Activated CD4-positive, alpha-beta T cell treated with anti-CD3 and anti-CD28 coated beads, Interleukin-2, amount 10 ng/mL, durations not matched to agents 24 days and 14 days (primary cell): ENCODE measurements around the gene CTDNEP1. TPM values are rescaled to one million over a fixed set of nuclear protein-coding genes. Genes with fewer than 3 reads are reported as not detected.

ENCODE experiments used
- DNase-seq: peaks from one replicate; pipeline ENCODE4 v3.0.0; 2022
- H3K27ac Mint-ChIP-seq: one replicate; pipeline ENCODE4 v1.8.0; 2022; ENCODE audit warnings: mild to moderate bottlenecking, mixed read lengths
- H3K27me3 Mint-ChIP-seq: one replicate; pipeline ENCODE4 v1.8.0; 2022; ENCODE audit warnings: mixed read lengths
- H3K36me3 Mint-ChIP-seq: one replicate; pipeline ENCODE4 v1.8.0; 2022; ENCODE audit warnings: low read depth, mild to moderate bottlenecking, mixed read lengths
- H3K4me1 Mint-ChIP-seq: one replicate; pipeline ENCODE4 v1.8.0; 2021; ENCODE audit warnings: mixed read lengths
- H3K4me3 Mint-ChIP-seq: one replicate; pipeline ENCODE4 v1.8.0; 2022; ENCODE audit warnings: mild to moderate bottlenecking, moderate library complexity, mixed read lengths
- H3K9me3 Mint-ChIP-seq: one replicate; pipeline ENCODE4 v1.8.0; 2021; ENCODE audit warnings: mixed read lengths
- intact Hi-C: fragments of 100-400 bp; cut with micrococcal nuclease; formaldehyde crosslinking; loops from one replicate; pipeline ENCODE4 v1.15.1; 2023
- total RNA-seq: library from RNA; stranded (reverse); gene quantifications from 2 replicates; pipeline ENCODE4 v1.2.3, GENCODE V29; 2022

Gene CTDNEP1
- total RNA-seq, 1 donor from 2014 or later: 188 TPM

DNA sequence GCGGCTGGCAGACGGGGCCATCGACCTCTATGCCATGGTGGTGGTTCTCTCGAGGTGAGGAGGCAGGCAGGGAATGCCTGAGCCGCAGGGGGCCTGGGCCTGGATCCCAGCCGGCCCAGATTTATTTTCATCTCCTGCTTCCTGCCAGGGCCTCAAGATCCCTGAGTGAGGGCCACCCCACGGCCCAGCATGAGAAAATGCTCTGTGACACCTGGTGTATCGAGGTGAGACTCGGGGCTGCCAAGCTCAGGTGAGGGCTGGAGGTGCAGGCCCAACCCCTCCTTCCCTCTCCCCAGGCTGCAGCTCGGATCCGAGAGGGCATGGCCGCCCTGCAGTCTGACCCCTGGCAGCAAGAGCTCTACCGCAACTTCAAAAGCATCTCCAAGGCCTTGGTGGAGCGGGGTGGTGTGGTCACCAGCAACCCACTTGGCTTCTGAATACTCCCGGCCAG is 26.8 kb downstream of the CTDNEP1 start:
- no peaks in the 10 kb centered on the region for H3K27me3 Mint-ChIP-seq
- H3K4me3 Mint-ChIP-seq: no peak overlapping the region
- no peaks in the 10 kb centered on the region for H3K9me3 Mint-ChIP-seq
- no peak for DNase-seq
- H3K27ac Mint-ChIP-seq: no peak overlapping the region
- H3K36me3 Mint-ChIP-seq: peaks cover 49% of the 10 kb centered on the region
- intact Hi-C loops: no loop called here
- peaks cover 23% of the 10 kb centered on the region for H3K4me1 Mint-ChIP-seq

GRCh38 chr17:7224110-7224509 is 27.4 kb downstream of the CTDNEP1 start:
- intact Hi-C loops: no loop called here
- H3K27me3 Mint-ChIP-seq: no peaks in the 10 kb centered on the region
- no peak overlapping the region for H3K27ac Mint-ChIP-seq
- no peak overlapping the region for H3K4me3 Mint-ChIP-seq
- no peak for DNase-seq
- peaks cover 28% of the 10 kb centered on the region for H3K4me1 Mint-ChIP-seq
- H3K36me3 Mint-ChIP-seq: peaks cover 44% of the 10 kb centered on the region
- no peaks in the 10 kb centered on the region for H3K9me3 Mint-ChIP-seq

DNA sequence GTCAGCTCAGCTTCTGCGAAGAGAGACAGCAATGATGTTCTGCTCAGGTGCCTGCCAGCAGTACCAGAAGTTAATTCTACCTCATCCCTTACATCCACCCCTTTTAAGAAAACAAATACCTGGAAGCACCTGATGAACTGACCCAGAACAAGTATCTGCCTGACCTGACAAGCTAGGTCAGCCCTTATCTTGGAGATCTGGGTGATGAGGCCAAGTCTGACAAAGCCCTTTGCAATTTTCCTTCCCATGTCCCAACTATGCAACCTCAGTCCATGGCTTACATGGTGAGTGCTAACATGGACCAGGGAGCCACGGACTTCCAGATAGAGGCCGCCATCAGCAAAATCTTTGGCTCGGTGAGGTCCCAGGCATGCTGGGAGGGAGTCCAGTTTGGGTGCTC is 28.2 kb downstream of the CTDNEP1 start:
- Mint-ChIP-seq H3K4me1 (peaks cover 32% of the 10 kb centered on the region), H3K4me3 (no peak overlapping the region), H3K27me3 (no peaks in the 10 kb centered on the region), H3K9me3 (no peaks in the 10 kb centered on the region), H3K36me3 (peaks cover 40% of the 10 kb centered on the region), H3K27ac (no peak overlapping the region)
- intact Hi-C loops: no loop called here
- DNase-seq: no peak

DNA sequence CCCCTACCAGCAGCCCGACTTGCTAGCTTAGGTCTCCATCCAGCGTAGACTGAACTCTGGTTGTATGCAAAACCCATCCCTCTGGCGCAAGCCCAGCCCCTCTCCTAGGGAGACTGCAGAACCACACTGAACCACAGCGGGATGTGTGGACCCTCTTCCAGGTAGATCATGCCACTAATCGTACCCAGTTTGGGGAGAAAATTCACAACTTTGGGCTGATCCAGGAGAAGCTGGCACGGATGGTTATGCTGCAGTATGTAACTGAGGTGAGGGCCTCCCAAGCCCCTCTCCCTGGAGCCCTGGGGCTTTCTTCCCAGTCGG is 28.6 kb downstream of the CTDNEP1 start:
- Mint-ChIP-seq H3K9me3 (no peaks in the 10 kb centered on the region), H3K36me3 (peaks cover 36% of the 10 kb centered on the region), H3K4me3 (no peak overlapping the region), H3K4me1 (peaks cover 31% of the 10 kb centered on the region), H3K27me3 (no peaks in the 10 kb centered on the region), H3K27ac (no peak overlapping the region)
- intact Hi-C loops: no loop called here
- DNase-seq: no peak

- Mint-ChIP-seq H3K36me3 (peaks cover 34% of the 10 kb centered on the region), H3K9me3 (no peaks in the 10 kb centered on the region), H3K4me1 (peaks cover 33% of the 10 kb centered on the region), H3K27ac (no peak overlapping the region), H3K27me3 (no peaks in the 10 kb centered on the region), H3K4me3 (no peak overlapping the region)
- intact Hi-C loops: no loop called here
- no peak for DNase-seq
Measured at GRCh38 chr17:7222093-7222971, 29.2 kb downstream of the CTDNEP1 start.

DNA sequence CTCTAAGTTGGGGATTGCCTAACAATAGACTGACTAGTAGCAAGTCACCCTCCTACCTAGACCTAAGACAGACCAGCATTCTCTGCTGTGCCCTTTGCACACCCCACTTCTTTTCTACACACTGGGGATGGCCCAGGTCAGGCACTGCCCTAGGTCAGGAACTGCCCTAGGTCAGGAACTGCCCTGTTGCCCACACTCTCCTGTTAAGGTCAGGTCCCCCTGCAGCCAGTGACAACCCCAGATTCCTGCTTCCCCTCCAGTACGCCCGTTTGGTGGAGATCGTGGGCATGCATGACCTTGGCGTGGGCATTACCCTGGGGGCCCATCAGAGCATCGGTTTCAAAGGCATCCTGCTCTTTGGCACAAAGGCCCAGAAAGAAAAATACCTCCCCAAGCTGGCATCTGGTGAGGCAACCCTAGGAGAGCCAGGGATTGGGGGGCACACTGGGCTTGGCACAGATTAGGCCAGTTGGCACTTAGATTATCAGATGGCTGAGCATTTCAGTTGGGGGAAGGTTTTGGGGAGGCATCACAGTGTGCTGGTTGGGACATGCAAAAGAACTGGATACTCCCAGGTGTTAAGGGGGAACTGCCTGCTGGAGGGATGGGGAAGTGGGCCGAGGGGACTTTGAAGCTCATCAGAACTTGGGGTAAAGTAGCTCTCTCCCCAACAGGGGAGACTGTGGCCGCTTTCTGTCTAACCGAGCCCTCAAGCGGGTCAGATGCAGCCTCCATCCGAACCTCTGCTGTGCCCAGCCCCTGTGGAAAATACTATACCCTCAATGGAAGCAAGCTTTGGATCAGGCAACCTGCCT is 30.0 kb downstream of the CTDNEP1 start:
- no peak for DNase-seq
- Mint-ChIP-seq H3K27me3 (no peaks in the 10 kb centered on the region), H3K4me3 (peak overlapping the region; percentile 98), H3K4me1 (peaks cover 37% of the 10 kb centered on the region), H3K9me3 (no peaks in the 10 kb centered on the region), H3K27ac (no peak overlapping the region), H3K36me3 (peaks cover 29% of the 10 kb centered on the region)
- intact Hi-C loops: loop anchor here (2.0 kb wide), 1 partner anchor 75 kb away; no protein-coding TSS in a partner anchor

DNA sequence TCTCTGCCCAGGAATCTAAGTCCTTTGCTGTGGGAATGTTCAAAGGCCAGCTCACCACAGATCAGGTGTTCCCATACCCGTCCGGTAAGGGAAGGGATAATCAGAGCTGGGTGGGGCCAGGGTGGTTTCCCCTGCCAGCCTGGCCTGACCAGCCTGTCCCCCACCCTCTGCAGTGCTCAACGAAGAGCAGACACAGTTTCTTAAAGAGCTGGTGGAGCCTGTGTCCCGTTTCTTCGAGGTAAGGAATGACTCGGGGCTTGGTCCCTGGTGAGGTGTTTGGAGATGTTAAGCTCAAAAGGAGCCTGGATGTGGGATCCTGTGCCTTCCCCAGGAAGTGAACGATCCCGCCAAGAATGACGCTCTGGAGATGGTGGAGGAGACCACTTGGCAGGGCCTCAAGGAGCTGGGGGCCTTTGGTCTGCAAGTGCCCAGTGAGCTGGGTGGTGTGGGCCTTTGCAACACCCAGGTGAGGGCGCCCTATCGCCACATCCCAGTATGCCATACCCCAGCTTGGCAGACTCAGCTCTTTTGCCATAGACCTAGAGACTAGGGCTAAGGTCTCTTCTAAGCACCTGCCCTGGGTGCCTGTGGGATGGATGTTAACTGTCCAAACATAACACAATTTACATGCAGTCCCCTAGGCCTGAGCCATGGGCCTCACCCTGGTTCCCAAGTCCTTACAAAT is 30.8 kb downstream of the CTDNEP1 start:
- Mint-ChIP-seq H3K4me1 (peaks cover 44% of the 10 kb centered on the region), H3K4me3 (peak overlapping the region; percentile 98), H3K27me3 (no peaks in the 10 kb centered on the region), H3K9me3 (no peaks in the 10 kb centered on the region), H3K27ac (peak overlapping the region; percentile 91), H3K36me3 (peaks cover 26% of the 10 kb centered on the region)
- intact Hi-C loops: loop anchor here (2.0 kb wide), 1 partner anchor 76 kb away; no protein-coding TSS in a partner anchor
- peak; percentile 87 for DNase-seq

DNA sequence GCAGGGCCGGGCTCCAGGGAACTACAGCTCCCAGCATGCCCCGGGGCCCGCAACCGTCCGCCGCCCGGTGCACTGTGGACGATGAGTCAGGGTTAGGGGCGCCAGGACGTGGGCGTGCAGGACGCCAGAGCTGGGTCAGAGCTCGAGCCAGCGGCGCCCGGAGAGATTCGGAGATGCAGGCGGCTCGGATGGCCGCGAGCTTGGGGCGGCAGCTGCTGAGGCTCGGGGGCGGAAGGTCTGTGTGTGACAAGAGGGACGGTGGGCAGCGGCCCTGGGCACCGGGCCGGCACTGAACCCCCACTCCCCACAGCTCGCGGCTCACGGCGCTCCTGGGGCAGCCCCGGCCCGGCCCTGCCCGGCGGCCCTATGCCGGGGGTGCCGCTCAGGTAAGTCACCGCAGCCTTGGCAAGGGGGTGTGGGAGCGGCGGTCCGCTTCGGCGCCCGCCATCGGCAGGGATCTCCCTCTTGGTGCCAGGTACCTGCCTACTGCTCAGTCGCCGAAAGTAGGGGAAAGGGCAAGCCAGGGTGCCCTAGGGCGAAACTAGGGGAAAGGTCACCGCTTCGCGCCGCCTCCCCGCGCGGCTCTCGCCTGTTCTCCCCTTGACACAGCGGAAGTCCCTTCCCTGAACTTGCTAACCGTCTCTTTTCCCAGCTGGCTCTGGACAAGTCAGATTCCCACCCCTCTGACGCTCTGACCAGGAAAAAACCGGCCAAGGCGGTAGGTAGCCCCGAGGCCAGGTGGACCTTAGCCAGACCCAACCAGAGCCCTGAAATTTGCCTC is 31.5 kb downstream of the CTDNEP1 start, which contains the start of the genes ACADVL and DLG4:
ACADVL (plus strand) TSS at position 127 of the 781 bp plus-strand sequence; CDS start at position 174, 47 bp downstream.
DLG4 (minus strand) TSS at position 25 of the 781 bp plus-strand sequence.
- Mint-ChIP-seq H3K27me3 (no peaks in the 10 kb centered on the region), H3K9me3 (no peaks in the 10 kb centered on the region), H3K27ac (peak within 1 kb of the TSS; percentile 97), H3K4me3 (peak within 1 kb of the TSS; percentile 98), H3K4me1 (peaks cover 50% of the 10 kb centered on the region), H3K36me3 (peaks cover 23% of the 10 kb centered on the region)
- intact Hi-C loops: loop anchor here (1.0 to 5.0 kb wide), 3 partner anchors 14 to 217 kb away; partner anchors contain the start of genes DVL2, FGF11 and TMEM102
- DNase-seq: peak; percentile 93

DNA sequence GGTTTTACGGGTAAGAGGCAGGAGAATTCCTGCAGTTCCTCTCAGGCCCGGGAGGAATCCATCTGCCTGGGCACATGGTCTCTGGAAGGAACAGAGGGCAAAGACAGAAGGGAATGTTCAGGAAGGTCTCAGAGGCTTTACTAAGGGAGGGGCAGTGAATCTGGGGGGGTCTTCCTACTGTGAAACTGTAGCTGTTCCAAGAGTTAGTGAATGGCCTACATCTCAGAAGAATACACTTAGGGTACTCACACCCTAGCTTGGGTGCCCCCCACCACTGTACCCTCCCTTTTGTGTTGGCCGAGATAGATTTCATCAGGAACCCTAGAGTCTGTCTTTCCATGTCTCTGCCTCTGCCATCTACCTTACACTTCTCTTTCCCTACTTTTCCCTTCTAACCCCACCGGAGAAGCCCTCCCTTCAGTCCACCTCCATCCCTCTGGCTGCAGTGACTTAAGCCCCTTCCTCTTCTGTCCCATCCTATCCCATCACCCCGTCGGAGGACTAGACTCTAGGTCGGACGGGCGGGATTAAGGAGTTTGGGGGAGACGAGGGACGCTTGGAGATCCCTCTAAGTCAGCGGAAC is 32.2 kb downstream of the CTDNEP1 start:
- intact Hi-C loops: loop anchor here (1.0 to 5.0 kb wide), 2 partner anchors 15 to 218 kb away; partner anchors contain the start of genes DVL2, FGF11 and TMEM102
- no peaks in the 10 kb centered on the region for H3K9me3 Mint-ChIP-seq

GRCh38 chr17:7218758-7219157 is 32.8 kb downstream of the CTDNEP1 start:
- intact Hi-C loops: loop anchor here (1.0 to 5.0 kb wide), 2 partner anchors 16 to 219 kb away; partner anchors contain the start of genes DVL2, FGF11 and TMEM102
- Mint-ChIP-seq H3K4me1 (peaks cover 62% of the 10 kb centered on the region), H3K4me3 (peak overlapping the region; percentile 98), H3K9me3 (no peaks in the 10 kb centered on the region), H3K27me3 (peaks cover 2% of the 10 kb centered on the region), H3K36me3 (peaks cover 18% of the 10 kb centered on the region), H3K27ac (peak overlapping the region; percentile 71)
- DNase-seq: no peak

More for the DNA sequence above, 32.2 kb downstream of the CTDNEP1 start:
- peaks cover 21% of the 10 kb centered on the region for H3K36me3 Mint-ChIP-seq
- DNase-seq: no peak
- peaks cover 2% of the 10 kb centered on the region for H3K27me3 Mint-ChIP-seq
- peak overlapping the region; percentile 98 for H3K4me3 Mint-ChIP-seq
- H3K27ac Mint-ChIP-seq: peak overlapping the region; percentile 97
- peaks cover 57% of the 10 kb centered on the region for H3K4me1 Mint-ChIP-seq

GRCh38 chr17:7218166-7218565 is 33.4 kb downstream of the CTDNEP1 start:
- peak; percentile 63 for DNase-seq
- Mint-ChIP-seq H3K4me1 (peaks cover 68% of the 10 kb centered on the region), H3K27ac (no peak overlapping the region), H3K4me3 (peak overlapping the region; percentile 98), H3K27me3 (peaks cover 7% of the 10 kb centered on the region), H3K9me3 (no peaks in the 10 kb centered on the region), H3K36me3 (peaks cover 13% of the 10 kb centered on the region)
- intact Hi-C loops: loop anchor here (5.0 kb wide), 1 partner anchor 219 kb away; the partner anchor contains the start of genes FGF11 and TMEM102
